8988T (cell line): ENCODE data around the gene DYRK2.

ENCODE experiments used
- DNase-seq: peaks from one replicate; pipeline ENCODE4 v3.0.0; 2011

Gene DYRK2

GRCh38 chr12:67647181-67647798 is 1.3 kb upstream of the DYRK2 start:
- DNase-seq, result no peak

GRCh38 chr12:67647799-67648520 is 585 bp upstream of the DYRK2 start:
- peak; percentile 81 for DNase-seq

- no peak for DNase-seq
These were observed 670 bp downstream of the DYRK2 start for GRCh38 chr12:67649261-67649569.

GRCh38 chr12:67649570-67650387 is 1.2 kb downstream of the DYRK2 start:
- DNase-seq, result peak; percentile 45

- DNase-seq, result peak; percentile 15
These were observed 2.0 kb downstream of the DYRK2 start for GRCh38 chr12:67650388-67651131.

- peak; percentile 33 for DNase-seq
These were observed 2.7 kb downstream of the DYRK2 start for GRCh38 chr12:67651132-67651695.

- no peak for DNase-seq
These were observed 7.3 kb downstream of the DYRK2 start for GRCh38 chr12:67655829-67656228.

GRCh38 chr12:67656251-67656650 is 7.7 kb downstream of the DYRK2 start:
- no peak for DNase-seq

GRCh38 chr12:67658486-67658885 is 9.9 kb downstream of the DYRK2 start:
- DNase-seq, result no peak

- no peak for DNase-seq
These were observed 10.7 kb downstream of the DYRK2 start for GRCh38 chr12:67659292-67659691.

GRCh38 chr12:67661311-67662021 is 12.9 kb downstream of the DYRK2 start:
- DNase-seq, result no peak

- no peak for DNase-seq
These were observed 14.5 kb downstream of the DYRK2 start for GRCh38 chr12:67662910-67663538.

- no peak for DNase-seq
These were observed 15.6 kb downstream of the DYRK2 start for GRCh38 chr12:67664171-67664570.

GRCh38 chr12:67665679-67666078 is 17.1 kb downstream of the DYRK2 start:
- no peak for DNase-seq

- DNase-seq, result no peak
These were observed 18.1 kb downstream of the DYRK2 start for GRCh38 chr12:67666605-67667004.

- no peak for DNase-seq
These were observed 18.9 kb downstream of the DYRK2 start for GRCh38 chr12:67667276-67668073.

GRCh38 chr12:67669217-67669933 is 20.8 kb downstream of the DYRK2 start:
- no peak for DNase-seq

GRCh38 chr12:67669934-67670631 is 21.5 kb downstream of the DYRK2 start:
- no peak for DNase-seq

- DNase-seq, result no peak
These were observed 22.9 kb downstream of the DYRK2 start for GRCh38 chr12:67671419-67671818.

GRCh38 chr12:67671892-67672291 is 23.3 kb downstream of the DYRK2 start:
- no peak for DNase-seq
